Neutrophil (primary cell): ENCODE results near the gene EFNA2.

Experiments used
- H3K27ac ChIP-seq: fragments of 200-600 bp; sonication (generic); 2 replicates; pipeline ENCODE4 v1.5.1; 2016; ENCODE audit warnings: mild to moderate bottlenecking, moderate library complexity
- H3K27me3 ChIP-seq: fragments of 200-600 bp; sonication (generic); 2 replicates; pipeline ENCODE4 v1.6.0; 2016; ENCODE audit warnings: mild to moderate bottlenecking
- H3K36me3 ChIP-seq: fragments of 200-600 bp; sonication (generic); 2 replicates; pipeline ENCODE4 v1.5.1; 2017
- H3K4me1 ChIP-seq, 2 experiments: fragments of 200-600 bp in 1 of 2; sonication (generic) in 1 of 2; 1 replicate in 1 of 2; 2 replicates in 1 of 2; pipeline versions ENCODE4 v1.5.1 to v1.6.1; 2013 to 2016; ENCODE audit warnings: low read depth in 1 of 2, low read length in 1 of 2, mild to moderate bottlenecking in 1 of 2, moderate library complexity in 1 of 2; ENCODE audit not compliant: control insufficient read depth in 1 of 2, insufficient read depth in 1 of 2
- H3K4me3 ChIP-seq, 2 experiments: fragments of 200-600 bp in 1 of 2; sonication (generic) in 1 of 2; 1 replicate in 1 of 2; 2 replicates in 1 of 2; pipeline ENCODE4 v1.5.1; 2013 to 2016; ENCODE audit warnings: low read depth in 1 of 2, low read length in 1 of 2, mild to moderate bottlenecking in 1 of 2, moderate library complexity in 1 of 2
- H3K9me3 ChIP-seq: fragments of 200-600 bp; sonication (generic); 2 replicates; pipeline ENCODE4 v1.5.1; 2016
- CTCF ChIP-seq: fragments of 200-600 bp; sonication (generic); IDR thresholded peaks from 2 replicates; pipeline ENCODE4 v1.5.1; 2016; ENCODE audit warnings: antibody characterized with exemption

The EFNA2 gene

GRCh38 chr19:1321539-1321938, 35.9 kb downstream of the EFNA2 start:
- no peak for TF ChIP-seq CTCF
- H3K27ac ChIP-seq, result no peak overlapping the region
- no peak overlapping the region for H3K4me3 ChIP-seq
- H3K9me3 ChIP-seq, result no peaks in the 10 kb centered on the region
- peaks cover 91% of the 10 kb centered on the region for H3K27me3 ChIP-seq
- H3K4me1 ChIP-seq, result peaks cover 7 to 9% of the 10 kb centered on the region in 2 experiments
- no peaks in the 10 kb centered on the region for H3K36me3 ChIP-seq

GRCh38 chr19:1322198-1322981, 36.7 kb downstream of the EFNA2 start:
- no peaks in the 10 kb centered on the region for H3K9me3 ChIP-seq
- no peak overlapping the region for H3K4me3 ChIP-seq
- H3K36me3 ChIP-seq, result no peaks in the 10 kb centered on the region
- TF ChIP-seq CTCF, result no peak
- H3K4me1 ChIP-seq, result peaks cover 7 to 9% of the 10 kb centered on the region in 2 experiments
- peaks cover 91% of the 10 kb centered on the region for H3K27me3 ChIP-seq
- no peak overlapping the region for H3K27ac ChIP-seq

DNA sequence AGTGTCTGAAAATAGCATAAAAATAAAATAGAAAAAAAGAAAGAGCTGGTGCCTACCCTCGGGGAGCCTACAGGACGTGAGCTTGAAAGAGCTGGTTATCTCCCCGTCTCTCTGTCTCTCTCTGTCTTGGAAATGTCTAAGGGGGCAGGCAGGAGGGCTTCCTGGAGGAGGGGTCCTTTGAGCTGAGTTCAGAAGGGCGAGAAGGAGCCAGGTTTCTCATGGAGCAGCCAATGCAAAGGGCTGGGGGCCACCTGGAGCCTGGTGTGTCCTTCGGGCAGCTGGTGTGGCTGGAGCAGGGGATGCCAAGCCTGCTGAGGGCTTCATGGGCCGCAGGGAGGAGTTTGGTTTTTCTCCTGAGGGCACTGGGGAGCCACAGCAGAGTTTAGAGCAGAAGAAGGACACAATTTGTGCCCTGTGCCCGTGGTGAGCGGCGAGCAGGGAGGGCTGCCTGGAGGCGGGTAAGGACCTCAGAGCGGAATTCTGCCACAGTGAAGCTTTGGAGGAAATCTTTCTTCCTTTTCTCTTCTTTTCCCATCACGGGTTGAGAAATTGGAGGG, 38.7 kb downstream of the EFNA2 start:
- Histone ChIP-seq H3K36me3 (no peaks in the 10 kb centered on the region), H3K9me3 (no peaks in the 10 kb centered on the region), H3K27me3 (peaks cover 75% of the 10 kb centered on the region), H3K27ac (no peak overlapping the region), H3K4me1 (peaks cover 7 to 9% of the 10 kb centered on the region in 2 experiments), H3K4me3 (no peak overlapping the region)
- TF ChIP-seq CTCF, result no peak

- no peaks in the 10 kb centered on the region for H3K36me3 ChIP-seq
These were observed 39.3 kb downstream of the EFNA2 start for GRCh38 chr19:1324806-1325567.

More at GRCh38 chr19:1324806-1325567, 39.3 kb downstream of the EFNA2 start:
- H3K4me1 ChIP-seq, result peaks cover 7 to 9% of the 10 kb centered on the region in 2 experiments
- TF ChIP-seq CTCF, result no peak
- peaks cover 70% of the 10 kb centered on the region for H3K27me3 ChIP-seq
- no peaks in the 10 kb centered on the region for H3K9me3 ChIP-seq
- H3K4me3 ChIP-seq, result no peak overlapping the region
- no peak overlapping the region for H3K27ac ChIP-seq
